ENCODE measurements around the gene APOL3. TPM values are rescaled to one million over a fixed set of nuclear protein-coding genes. Genes with fewer than 3 reads are reported as not detected.
"Not testable (repeated sequence)": the region's sequence is repeated elsewhere in the genome, so short reads cannot be mapped to it uniquely, and the experiment has no call there.

Gene APOL3
- polyA plus RNA-seq, 1 donor = 13.1 TPM

DNA sequence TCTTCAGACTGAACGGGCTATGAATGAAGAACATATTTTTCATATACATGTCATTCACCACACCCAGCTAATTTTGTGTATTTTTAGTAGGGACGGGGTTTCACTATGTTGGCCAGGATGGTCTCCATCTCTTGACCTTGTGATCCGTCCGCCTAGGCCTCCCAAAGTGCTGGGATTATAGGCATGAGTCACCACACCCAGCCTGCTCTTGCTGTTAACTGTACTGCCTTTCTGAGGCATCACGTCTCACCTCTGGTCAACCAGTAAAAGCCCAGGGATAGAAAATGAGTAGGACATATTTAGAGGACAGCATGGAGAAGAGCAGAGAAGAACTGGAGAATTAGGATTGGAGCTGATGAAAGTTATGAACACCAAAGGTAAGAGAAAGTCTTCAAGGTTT lies 55.6 kb downstream of the APOL3 start:
- Histone ChIP-seq H3K4me1 (ENCODE audit: control insufficient read depth, insufficient read depth, low read length) (no peaks in the 10 kb centered on the region), H3K27me3 (ENCODE audit: control insufficient read depth, insufficient read depth, low read length) (peaks cover 4% of the 10 kb centered on the region), H3K36me3 (ENCODE audit: control insufficient read depth, insufficient read depth, low read length) (no peaks in the 10 kb centered on the region), H3K9me3 (ENCODE audit: control insufficient read depth, low read depth, low read length) (no peaks in the 10 kb centered on the region), H3K4me3 (ENCODE audit: low read length) (no peak overlapping the region), H3K27ac (ENCODE audit: low read length) (no peak overlapping the region)
- DNase-seq = no peak
- WGBS (ENCODE audit: insufficient coverage, low lambda C conversion rate) = 100% methylated on average over 1 of the region's 5 CpGs

DNA sequence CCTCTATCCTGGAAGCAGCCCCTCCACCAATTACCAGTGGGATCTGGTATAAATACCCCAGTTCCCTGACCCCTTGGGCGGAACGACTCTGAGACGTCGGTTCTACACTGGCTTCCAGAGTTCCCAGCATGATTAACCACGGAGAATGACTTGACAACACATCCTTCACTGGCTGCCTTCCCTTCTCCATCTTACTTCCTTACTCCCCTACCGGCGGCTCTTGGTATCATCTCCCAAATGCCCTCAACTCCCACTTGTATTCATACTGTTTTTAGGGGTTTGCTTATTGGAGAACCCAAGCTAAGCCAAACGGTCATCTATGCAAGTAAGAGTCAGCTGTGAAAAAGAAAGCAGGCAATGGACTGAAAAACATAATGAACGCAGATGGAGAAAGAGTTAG lies 56.1 kb downstream of the APOL3 start:
- no peak overlapping the region for H3K4me3 ChIP-seq (ENCODE audit: low read length)
- no peaks in the 10 kb centered on the region for H3K36me3 ChIP-seq (ENCODE audit: control insufficient read depth, insufficient read depth, low read length)
- 92% methylated on average over 2 of the region's 9 CpGs for WGBS (ENCODE audit: insufficient coverage, low lambda C conversion rate)
- H3K27ac ChIP-seq (ENCODE audit: low read length) = no peak overlapping the region
- H3K9me3 ChIP-seq (ENCODE audit: control insufficient read depth, low read depth, low read length) = no peaks in the 10 kb centered on the region
- no peak for DNase-seq
- peaks cover 4% of the 10 kb centered on the region for H3K27me3 ChIP-seq (ENCODE audit: control insufficient read depth, insufficient read depth, low read length)
- H3K4me1 ChIP-seq (ENCODE audit: control insufficient read depth, insufficient read depth, low read length) = no peaks in the 10 kb centered on the region

DNA sequence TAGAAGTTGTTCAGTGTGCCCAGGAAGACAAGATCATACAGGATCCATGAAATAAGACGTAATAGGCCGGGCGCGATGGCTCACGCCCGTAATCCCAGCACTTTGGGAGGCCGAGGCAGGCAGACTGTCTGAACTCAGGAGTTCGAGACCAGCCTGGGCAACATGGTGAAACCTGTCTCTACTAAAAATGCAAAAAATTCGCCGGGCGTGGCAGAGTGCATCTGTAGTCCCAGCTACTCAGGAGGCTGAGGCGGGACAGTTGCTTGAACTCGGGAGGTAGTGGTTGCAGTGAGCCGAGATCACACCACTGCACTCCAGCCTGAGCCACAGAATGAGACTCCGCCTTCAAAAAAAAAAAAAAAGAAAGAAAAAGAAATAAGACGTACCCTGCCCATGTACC lies 56.7 kb downstream of the APOL3 start:
- H3K4me3 ChIP-seq (ENCODE audit: low read length) = no peak overlapping the region
- no CpG with 5 or more reads among the region's 16 CpGs for WGBS (ENCODE audit: insufficient coverage, low lambda C conversion rate)
- no peak for DNase-seq
- H3K27me3 ChIP-seq (ENCODE audit: control insufficient read depth, insufficient read depth, low read length) = peaks cover 4% of the 10 kb centered on the region
- H3K27ac ChIP-seq (ENCODE audit: low read length) = no peak overlapping the region
- no peaks in the 10 kb centered on the region for H3K4me1 ChIP-seq (ENCODE audit: control insufficient read depth, insufficient read depth, low read length)
- no peaks in the 10 kb centered on the region for H3K36me3 ChIP-seq (ENCODE audit: control insufficient read depth, insufficient read depth, low read length)
- no peaks in the 10 kb centered on the region for H3K9me3 ChIP-seq (ENCODE audit: control insufficient read depth, low read depth, low read length)

DNA sequence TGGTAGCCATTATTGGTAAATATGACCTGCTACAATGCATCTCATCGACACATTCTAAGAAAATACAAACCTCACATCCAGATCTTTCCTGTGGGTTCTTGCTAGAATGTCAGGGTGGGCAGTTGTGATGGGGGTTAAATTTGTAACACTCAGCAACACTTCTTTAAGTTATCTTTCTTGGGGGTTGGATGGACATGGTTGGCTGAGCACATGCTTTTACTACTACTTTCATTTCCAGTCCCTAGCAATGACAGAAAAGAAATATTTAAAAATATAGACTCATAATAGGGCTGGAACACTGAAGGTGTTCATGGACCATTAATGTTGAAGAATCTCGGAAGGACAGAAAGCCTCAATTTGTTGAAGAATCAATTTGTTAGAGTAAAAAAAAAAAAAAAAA lies 57.6 kb downstream of the APOL3 start:
- WGBS (ENCODE audit: insufficient coverage, low lambda C conversion rate) = 86% methylated on average over 1 of the region's 2 CpGs
- Histone ChIP-seq H3K4me3 (ENCODE audit: low read length) (no peak overlapping the region), H3K36me3 (ENCODE audit: control insufficient read depth, insufficient read depth, low read length) (no peaks in the 10 kb centered on the region), H3K27ac (ENCODE audit: low read length) (no peak overlapping the region), H3K9me3 (ENCODE audit: control insufficient read depth, low read depth, low read length) (no peaks in the 10 kb centered on the region), H3K27me3 (ENCODE audit: control insufficient read depth, insufficient read depth, low read length) (peaks cover 4% of the 10 kb centered on the region), H3K4me1 (ENCODE audit: control insufficient read depth, insufficient read depth, low read length) (no peaks in the 10 kb centered on the region)
- no peak for DNase-seq

DNA sequence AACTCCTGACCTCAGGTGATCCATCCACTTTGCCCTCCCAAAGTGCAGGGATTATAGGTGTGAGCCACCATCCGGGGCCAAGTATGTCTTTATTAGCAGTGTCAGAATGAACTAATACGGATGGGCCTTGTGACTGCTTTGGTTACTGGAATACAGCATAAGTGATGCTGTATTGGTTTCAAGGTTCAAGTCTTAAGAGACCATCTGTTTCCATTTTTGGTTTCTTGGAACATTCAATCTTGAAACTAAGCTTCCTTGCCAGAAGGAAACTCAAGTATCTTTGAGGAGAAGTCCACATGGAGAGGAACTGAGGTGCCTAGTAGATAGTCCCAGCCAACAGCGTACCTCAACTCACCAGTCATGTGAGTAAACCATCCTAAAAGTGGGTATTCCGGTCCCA lies 58.8 kb downstream of the APOL3 start:
- Histone ChIP-seq H3K4me3 (ENCODE audit: low read length) (no peak overlapping the region), H3K4me1 (ENCODE audit: control insufficient read depth, insufficient read depth, low read length) (no peaks in the 10 kb centered on the region), H3K27ac (ENCODE audit: low read length) (no peak overlapping the region), H3K27me3 (ENCODE audit: control insufficient read depth, insufficient read depth, low read length) (peaks cover 4% of the 10 kb centered on the region), H3K9me3 (ENCODE audit: control insufficient read depth, low read depth, low read length) (no peaks in the 10 kb centered on the region), H3K36me3 (ENCODE audit: control insufficient read depth, insufficient read depth, low read length) (no peaks in the 10 kb centered on the region)
- DNase-seq = no peak
- 100% methylated on average over 1 of the region's 4 CpGs for WGBS (ENCODE audit: insufficient coverage, low lambda C conversion rate)

DNA sequence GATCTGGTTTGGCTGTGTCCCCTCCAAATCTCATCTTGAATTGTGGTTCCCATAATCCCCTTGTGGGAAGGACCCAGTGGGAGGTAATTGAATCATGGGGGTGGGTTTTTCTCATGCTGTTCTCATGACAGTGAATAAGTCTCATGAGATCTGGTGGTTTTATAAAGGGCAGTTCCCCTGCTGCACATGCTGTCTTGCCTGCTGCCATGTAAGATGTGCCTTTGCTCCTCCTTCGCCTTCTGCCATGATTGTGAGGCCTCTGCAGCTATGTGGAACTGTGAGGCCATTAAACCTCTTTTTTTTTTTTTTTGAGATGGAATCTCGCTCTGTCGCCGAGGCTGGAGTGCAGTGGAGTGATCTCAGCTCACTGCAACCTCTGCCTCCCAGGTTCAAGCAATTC lies 59.6 kb downstream of the APOL3 start:
- DNase-seq; H3K4me3 ChIP-seq (ENCODE audit: low read length): not testable (repeated sequence)

DNA sequence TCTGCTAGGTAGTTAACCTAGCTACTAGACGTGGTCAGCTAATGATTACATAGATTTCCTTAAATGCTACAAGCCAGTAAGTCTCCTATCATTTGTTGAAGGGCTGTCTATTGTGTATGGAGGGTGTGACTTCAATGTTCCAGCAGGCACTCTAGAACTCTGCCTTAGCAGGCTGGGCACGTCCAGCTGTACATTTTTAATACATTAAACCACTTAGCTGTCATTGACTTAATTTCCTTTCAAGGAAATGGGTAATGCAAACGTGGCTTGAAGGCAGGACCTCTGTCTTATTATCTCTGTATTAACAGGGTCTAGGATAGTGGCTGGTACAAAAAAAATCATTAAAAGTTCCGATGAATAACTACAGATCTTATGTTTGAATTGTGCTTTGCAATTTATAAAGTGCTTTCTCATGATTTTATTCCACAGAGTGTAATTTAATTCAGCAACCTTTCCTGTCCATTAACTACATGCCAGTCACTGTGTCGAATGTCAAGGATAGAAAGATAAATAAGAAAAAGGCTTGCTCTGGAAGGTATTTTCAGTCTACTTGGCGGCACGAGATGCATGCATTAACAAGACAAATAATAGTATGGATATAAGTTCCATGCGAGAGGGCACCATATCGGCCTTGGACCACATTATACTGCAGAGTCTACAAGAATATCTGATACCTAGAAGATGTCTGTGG lies 60.3 kb downstream of the APOL3 start:
- Histone ChIP-seq H3K27me3 (ENCODE audit: control insufficient read depth, insufficient read depth, low read length) (peaks cover 4% of the 10 kb centered on the region), H3K9me3 (ENCODE audit: control insufficient read depth, low read depth, low read length) (no peaks in the 10 kb centered on the region), H3K36me3 (ENCODE audit: control insufficient read depth, insufficient read depth, low read length) (no peaks in the 10 kb centered on the region), H3K27ac (ENCODE audit: low read length) (no peak overlapping the region), H3K4me3 (ENCODE audit: low read length) (no peak overlapping the region), H3K4me1 (ENCODE audit: control insufficient read depth, insufficient read depth, low read length) (no peaks in the 10 kb centered on the region)
- WGBS (ENCODE audit: insufficient coverage, low lambda C conversion rate) = 92% methylated on average over 2 of the region's 9 CpGs
- DNase-seq = no peak

More for the DNA sequence above, 59.6 kb downstream of the APOL3 start:
- H3K4me1 ChIP-seq (ENCODE audit: control insufficient read depth, insufficient read depth, low read length); H3K9me3 ChIP-seq (ENCODE audit: control insufficient read depth, low read depth, low read length); H3K27ac ChIP-seq (ENCODE audit: low read length); H3K27me3 ChIP-seq (ENCODE audit: control insufficient read depth, insufficient read depth, low read length); H3K36me3 ChIP-seq (ENCODE audit: control insufficient read depth, insufficient read depth, low read length): not testable (repeated sequence)
- WGBS (ENCODE audit: insufficient coverage, low lambda C conversion rate) = no CpG with 5 or more reads among the region's 4 CpGs

DNA sequence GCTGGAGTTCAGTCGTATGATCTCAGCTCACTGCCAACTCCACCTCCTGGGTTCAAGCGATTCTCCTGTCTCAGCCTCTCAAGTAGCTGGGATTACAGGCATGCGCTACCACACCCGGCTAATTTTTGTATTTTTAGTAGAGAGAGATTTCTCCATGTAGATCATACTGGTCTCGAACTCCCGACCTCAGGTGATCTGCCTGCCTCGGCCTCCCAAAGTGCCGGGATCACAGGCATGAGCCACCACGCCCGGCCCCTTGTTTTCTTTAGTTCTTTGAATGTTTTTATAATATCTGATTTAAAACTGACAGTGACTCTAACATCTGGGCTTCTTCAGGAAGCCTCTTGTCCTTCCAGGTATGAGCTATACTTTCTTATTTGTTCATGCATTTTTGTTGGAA lies 61.0 kb downstream of the APOL3 start:
- not testable (repeated sequence) for H3K4me3 ChIP-seq (ENCODE audit: low read length); H3K36me3 ChIP-seq (ENCODE audit: control insufficient read depth, insufficient read depth, low read length); H3K9me3 ChIP-seq (ENCODE audit: control insufficient read depth, low read depth, low read length); H3K27ac ChIP-seq (ENCODE audit: low read length); H3K4me1 ChIP-seq (ENCODE audit: control insufficient read depth, insufficient read depth, low read length); DNase-seq; H3K27me3 ChIP-seq (ENCODE audit: control insufficient read depth, insufficient read depth, low read length)
- WGBS (ENCODE audit: insufficient coverage, low lambda C conversion rate) = 100% methylated on average over 1 of the region's 10 CpGs

DNA sequence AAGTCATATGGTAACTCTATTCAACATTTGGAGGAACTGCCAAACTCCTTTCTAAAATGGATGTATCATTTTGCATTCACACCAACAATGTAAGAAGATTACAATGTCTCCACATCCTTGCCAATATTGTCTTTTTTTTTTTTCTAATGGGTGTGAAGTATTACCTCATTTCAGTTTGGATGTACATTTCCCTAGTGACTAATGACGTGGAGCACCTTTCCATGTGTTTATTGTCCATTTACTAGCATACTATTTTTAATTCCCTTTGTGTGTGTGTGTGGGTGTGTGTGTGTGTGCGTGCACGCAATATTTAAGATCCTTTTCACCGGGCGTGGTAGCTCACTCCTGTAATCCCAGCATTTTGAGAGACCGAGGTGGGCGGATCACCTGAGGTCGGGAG lies 62.7 kb downstream of the APOL3 start:
- Histone ChIP-seq H3K36me3 (ENCODE audit: control insufficient read depth, insufficient read depth, low read length) (no peaks in the 10 kb centered on the region), H3K27ac (ENCODE audit: low read length) (no peak overlapping the region), H3K9me3 (ENCODE audit: control insufficient read depth, low read depth, low read length) (no peaks in the 10 kb centered on the region), H3K27me3 (ENCODE audit: control insufficient read depth, insufficient read depth, low read length) (no peaks in the 10 kb centered on the region), H3K4me1 (ENCODE audit: control insufficient read depth, insufficient read depth, low read length) (no peaks in the 10 kb centered on the region), H3K4me3 (ENCODE audit: low read length) (no peak overlapping the region)
- WGBS (ENCODE audit: insufficient coverage, low lambda C conversion rate) = no CpG with 5 or more reads among the region's 8 CpGs
- no peak for DNase-seq

DNA sequence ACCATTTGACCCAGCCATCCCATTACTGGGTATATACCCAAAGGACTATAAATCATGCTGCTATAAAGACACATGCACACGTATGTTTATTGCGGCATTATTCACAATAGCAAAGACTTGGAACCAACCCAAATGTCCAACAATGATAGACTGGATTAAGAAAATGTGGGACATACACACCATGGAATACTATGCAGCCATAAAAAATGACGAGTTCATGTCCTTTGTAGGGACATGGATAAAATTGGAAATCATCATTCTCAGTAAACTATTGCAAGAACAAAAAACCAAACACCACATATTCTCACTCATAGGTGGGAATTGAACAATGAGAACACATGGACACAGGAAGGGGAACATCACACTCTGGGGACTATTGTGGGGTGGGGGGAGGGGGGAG lies 69.8 kb downstream of the APOL3 start:
- H3K27me3 ChIP-seq (ENCODE audit: control insufficient read depth, insufficient read depth, low read length); H3K9me3 ChIP-seq (ENCODE audit: control insufficient read depth, low read depth, low read length); DNase-seq; H3K4me1 ChIP-seq (ENCODE audit: control insufficient read depth, insufficient read depth, low read length); H3K27ac ChIP-seq (ENCODE audit: low read length); H3K4me3 ChIP-seq (ENCODE audit: low read length); H3K36me3 ChIP-seq (ENCODE audit: control insufficient read depth, insufficient read depth, low read length): not testable (repeated sequence)
- no CpG with 5 or more reads among the region's 3 CpGs for whole genome bisulfite sequencing (ENCODE audit: insufficient coverage, low lambda C conversion rate)

Data from large intestine (tissue), 3 donors.